Amniotic stem cell (primary cell): ENCODE measurements around the gene TMEM235.

Experiments used
- DNase-seq: peaks from one replicate; lab custom pipeline; 2025; lab: John Stamatoyannopoulos, UW

The TMEM235 gene

GRCh38 chr17:78230996-78231935 is at the start of gene TMEM235:
TSS of gene TMEM235 (plus strand) at chr17:78231631. CDS start at chr17:78232024, 393 bp downstream.
- DNase-seq = no peak

- DNase-seq = no peak
Measured at GRCh38 chr17:78182504-78182903, 48.9 kb upstream of the TMEM235 start.

GRCh38 chr17:78183916-78184315 is 47.5 kb upstream of the TMEM235 start:
- no peak for DNase-seq

- no peak for DNase-seq
Measured at GRCh38 chr17:78184351-78184750, 47.1 kb upstream of the TMEM235 start.

- no peak for DNase-seq
Measured at GRCh38 chr17:78184868-78185267, 46.6 kb upstream of the TMEM235 start.

- DNase-seq = no peak
Measured at GRCh38 chr17:78185981-78186691, 45.3 kb upstream of the TMEM235 start.

GRCh38 chr17:78186692-78187595 is 44.5 kb upstream of the TMEM235 start, which contains the start of the genes AFMID and TK1:
TSS of gene AFMID (plus strand) at chr17:78187362. CDS start at chr17:78187371, 9 bp downstream.
TSS of gene TK1 (minus strand) at chr17:78187052. CDS start at chr17:78186994, 58 bp downstream.
- DNase-seq = peak; percentile 93

GRCh38 chr17:78196716-78197115 is 34.7 kb upstream of the TMEM235 start:
- DNase-seq = no peak

GRCh38 chr17:78197147-78197832 is 34.1 kb upstream of the TMEM235 start:
- DNase-seq = no peak

- DNase-seq = no peak
Measured at GRCh38 chr17:78200451-78200850, 31.0 kb upstream of the TMEM235 start.

- no peak for DNase-seq
Measured at GRCh38 chr17:78202666-78203065, 28.8 kb upstream of the TMEM235 start.

GRCh38 chr17:78204387-78205123 is 26.9 kb upstream of the TMEM235 start:
- no peak for DNase-seq

- no peak for DNase-seq
Measured at GRCh38 chr17:78205124-78205775, 26.2 kb upstream of the TMEM235 start.

- no peak for DNase-seq
Measured at GRCh38 chr17:78206298-78206697, 25.1 kb upstream of the TMEM235 start.

GRCh38 chr17:78208486-78208885 is 22.9 kb upstream of the TMEM235 start:
- no peak for DNase-seq

GRCh38 chr17:78210111-78210510 is 21.3 kb upstream of the TMEM235 start:
- no peak for DNase-seq

GRCh38 chr17:78211032-78211431 is 20.4 kb upstream of the TMEM235 start:
- no peak for DNase-seq

- peak; percentile 59 for DNase-seq
Measured at GRCh38 chr17:78214016-78214705, 17.3 kb upstream of the TMEM235 start, which contains the start of gene BIRC5. TSS of gene BIRC5 (plus strand) at chr17:78214253. CDS start at chr17:78214317, 64 bp downstream.

GRCh38 chr17:78214706-78215061 is 16.7 kb upstream of the TMEM235 start:
- no peak for DNase-seq
